DMS114 treated with DMSO at 0.1 percent for 48 hours (cell line): ENCODE measurements around the gene RUNX2.

Experiments
- DNase-seq: peaks from one replicate; lab custom pipeline; 2025; ENCODE audit not compliant: unreplicated experiment; lab: John Stamatoyannopoulos, UW

RUNX2 gene

GRCh38 chr6:45689926-45690615 lies 361.9 kb downstream of the RUNX2 start:
- no peak for DNase-seq

GRCh38 chr6:45690846-45691245 lies 362.7 kb downstream of the RUNX2 start:
- no peak for DNase-seq

DNA sequence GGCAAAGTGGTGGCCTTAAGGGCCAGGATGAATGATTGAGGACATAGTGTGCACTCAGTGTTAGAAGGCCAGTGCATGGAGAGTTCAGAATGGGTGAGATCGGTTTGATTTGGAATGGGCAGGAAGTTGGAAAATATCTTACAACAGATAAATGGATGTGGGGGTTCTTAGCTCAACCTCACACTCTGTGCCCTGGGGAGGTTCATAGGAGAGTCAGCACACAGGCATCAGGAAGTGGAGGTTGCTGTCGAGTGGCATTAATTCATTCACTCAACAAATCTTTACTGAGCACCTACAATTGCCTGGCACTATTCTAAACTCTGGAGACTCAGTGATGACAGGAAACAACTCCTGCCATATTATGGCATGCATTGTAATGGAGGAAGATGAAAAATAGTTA lies 363.3 kb downstream of the RUNX2 start:
- DNase-seq, result no peak

- DNase-seq, result no peak
Measured at GRCh38 chr6:45692021-45692420, 363.9 kb downstream of the RUNX2 start.

DNA sequence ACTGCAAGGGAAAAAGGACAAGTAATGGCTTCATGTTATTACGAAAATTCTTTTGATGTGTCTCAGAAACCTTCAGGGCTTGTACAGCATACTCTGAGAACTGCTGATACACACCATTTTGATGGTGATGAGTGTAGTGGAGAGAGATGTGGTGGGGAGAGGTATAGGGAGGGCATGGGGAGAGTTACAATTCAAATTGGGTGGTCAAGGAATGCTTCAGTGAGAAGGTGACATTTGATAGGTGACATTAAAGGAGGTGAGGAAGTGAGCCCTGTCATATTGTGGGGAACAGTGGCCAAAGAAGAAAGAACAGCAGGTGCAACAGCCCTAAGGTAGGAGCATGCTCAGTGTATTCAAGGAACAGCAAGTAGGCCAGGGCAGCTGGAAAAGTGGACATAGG lies 368.6 kb downstream of the RUNX2 start:
- no peak for DNase-seq

GRCh38 chr6:45697605-45698004 lies 369.5 kb downstream of the RUNX2 start:
- no peak for DNase-seq

GRCh38 chr6:45698046-45698445 lies 369.9 kb downstream of the RUNX2 start:
- no peak for DNase-seq

DNA sequence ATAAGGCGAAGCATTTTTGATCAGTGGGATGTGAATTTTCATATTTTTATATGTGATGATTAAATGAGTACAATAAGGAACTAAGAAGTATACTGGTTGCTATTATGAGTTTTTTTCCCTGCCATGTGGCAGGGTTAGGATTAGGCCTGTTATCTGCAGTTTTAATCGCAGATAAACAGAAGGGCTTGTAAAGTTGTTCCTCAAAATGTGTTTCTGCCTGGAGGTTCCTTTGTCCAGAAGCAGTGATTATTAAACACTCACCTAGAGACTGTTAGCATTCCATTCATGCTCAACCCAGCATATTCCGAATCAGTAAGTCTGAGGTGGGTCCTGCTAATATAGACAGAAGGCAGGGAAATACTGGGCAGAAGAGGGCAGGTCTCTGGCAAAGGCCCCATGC lies 371.5 kb downstream of the RUNX2 start:
- DNase-seq, result no peak

DNA sequence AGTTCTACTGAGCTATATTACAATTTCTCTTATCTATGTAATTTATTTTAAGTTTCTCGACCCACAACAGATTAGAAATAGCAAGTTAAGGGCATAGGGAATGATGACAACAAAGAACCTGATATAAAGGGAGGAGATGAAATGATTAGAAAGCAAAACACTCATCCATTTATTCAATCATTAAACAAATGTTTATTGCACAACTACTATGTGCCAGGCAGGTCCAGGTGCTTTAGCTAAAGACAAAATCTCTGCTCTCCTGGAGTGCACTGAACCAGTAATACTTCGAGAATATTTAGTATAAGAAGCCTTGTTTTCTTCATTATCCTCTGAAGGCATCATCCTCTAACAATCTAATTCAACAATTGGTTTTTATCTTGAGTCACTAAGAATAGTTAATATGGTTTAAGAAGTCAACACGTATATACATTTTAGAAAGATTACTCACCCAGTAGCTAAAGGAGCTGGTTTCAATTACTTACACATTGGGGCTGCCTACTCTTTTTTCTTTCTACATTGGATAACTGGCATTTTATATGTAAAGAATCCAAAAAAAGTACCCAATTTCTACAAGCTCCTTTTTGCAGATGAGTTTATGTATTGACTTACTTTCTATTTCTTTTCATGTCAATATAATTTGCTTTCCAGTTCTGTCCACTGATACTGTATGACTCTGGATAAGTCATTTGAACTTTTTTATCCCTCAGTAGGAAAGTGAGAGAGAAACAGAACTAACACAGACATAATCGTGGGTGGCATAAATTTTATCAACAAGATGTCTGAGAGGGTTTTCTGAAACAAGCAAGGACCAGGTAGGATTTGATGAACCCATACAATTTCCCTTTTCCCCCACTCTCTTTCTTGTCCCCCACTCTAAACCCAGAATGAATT lies 375.0 kb downstream of the RUNX2 start:
- no peak for DNase-seq

- no peak for DNase-seq
Measured at GRCh38 chr6:45704056-45704800, 376.1 kb downstream of the RUNX2 start.

- no peak for DNase-seq
Measured at GRCh38 chr6:45705137-45705855, 377.2 kb downstream of the RUNX2 start.

DNA sequence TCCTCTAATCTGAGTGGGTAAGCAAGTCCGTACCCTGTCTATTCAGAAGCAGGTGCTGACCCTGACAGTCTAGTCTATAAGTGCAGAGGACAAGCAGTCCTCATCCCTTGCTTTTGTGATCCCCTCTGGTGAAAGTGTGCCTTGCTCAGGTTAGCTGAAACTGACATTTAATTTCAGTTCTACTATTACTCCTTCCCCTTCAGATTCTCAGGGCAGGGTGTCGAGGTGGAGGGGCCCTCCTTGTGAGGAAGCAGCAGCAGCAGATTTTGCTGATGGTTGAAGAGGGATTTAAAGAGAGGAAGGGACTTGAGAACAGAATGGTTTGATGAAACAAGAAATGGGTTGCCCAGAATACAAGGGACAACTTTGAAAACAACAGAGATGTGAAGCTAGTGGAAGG lies 378.2 kb downstream of the RUNX2 start:
- DNase-seq, result no peak

- no peak for DNase-seq
Measured at GRCh38 chr6:45707176-45707575, 379.0 kb downstream of the RUNX2 start.

- no peak for DNase-seq
Measured at GRCh38 chr6:45709781-45710220, 381.7 kb downstream of the RUNX2 start.

DNA sequence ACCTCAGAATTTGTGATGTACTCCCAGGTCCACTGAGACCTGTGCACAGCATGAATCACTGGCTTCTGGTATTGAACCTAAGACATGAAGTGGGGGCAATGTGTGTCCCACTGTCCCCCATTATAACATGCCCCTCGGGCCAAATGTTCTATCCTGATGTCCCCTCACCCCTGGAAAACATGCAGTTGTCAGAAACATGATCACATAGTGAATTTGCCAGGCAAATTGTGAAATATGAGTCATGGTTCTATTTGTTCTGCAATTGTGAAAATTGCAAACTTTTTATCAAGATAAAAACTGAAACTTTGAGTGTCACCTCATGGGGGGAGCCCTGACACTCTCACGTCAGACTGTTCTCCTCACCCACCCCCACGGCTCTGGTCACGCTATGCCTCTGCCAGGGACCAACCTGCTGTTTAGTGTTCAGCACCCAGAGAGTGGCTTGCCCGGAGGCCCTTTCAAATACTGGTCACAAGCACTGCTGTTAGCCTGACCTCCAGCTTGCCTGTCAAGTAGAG lies 382.2 kb downstream of the RUNX2 start:
- no peak for DNase-seq

- no peak for DNase-seq
Measured at GRCh38 chr6:45712076-45712475, 383.9 kb downstream of the RUNX2 start.

GRCh38 chr6:45712786-45713185 lies 384.7 kb downstream of the RUNX2 start:
- no peak for DNase-seq
